Measurements from ENCODE around the gene BEGAIN.
"Not testable (repeated sequence)": the region's sequence is repeated elsewhere in the genome, so short reads cannot be mapped to it uniquely, and the experiment has no call there.

The BEGAIN gene

GRCh38 chr14:100523131-100523842 is 63.9 kb downstream of the BEGAIN start:
- Histone ChIP-seq H3K36me3 (peaks cover 21% of the 10 kb centered on the region), H3K27me3 (no peaks in the 10 kb centered on the region), H3K9me3 (no peaks in the 10 kb centered on the region), H3K27ac (no peak overlapping the region), H3K4me1 (ENCODE audit: control insufficient read depth in 1 of 2, insufficient read depth in 1 of 2, low read depth in 1 of 2, low read length in 1 of 2) (no peaks in the 10 kb centered on the region), H3K4me3 (ENCODE audit: low read depth in 1 of 2, low read length in 1 of 2) (no peak overlapping the region)
- TF ChIP-seq CTCF (IDR thresholded peaks at IDR 0.05) = no peak

GRCh38 chr14:100522616-100523099 is 64.6 kb downstream of the BEGAIN start:
- no peaks in the 10 kb centered on the region for H3K4me1 ChIP-seq (ENCODE audit: control insufficient read depth in 1 of 2, insufficient read depth in 1 of 2, low read depth in 1 of 2, low read length in 1 of 2)
- H3K4me3 ChIP-seq (ENCODE audit: low read depth in 1 of 2, low read length in 1 of 2) = no peak overlapping the region
- no peaks in the 10 kb centered on the region for H3K27me3 ChIP-seq
- H3K9me3 ChIP-seq = no peaks in the 10 kb centered on the region
- no peak for TF ChIP-seq CTCF (IDR thresholded peaks at IDR 0.05)
- peaks cover 21% of the 10 kb centered on the region for H3K36me3 ChIP-seq
- H3K27ac ChIP-seq = no peak overlapping the region

GRCh38 chr14:100506053-100506452 is 81.2 kb downstream of the BEGAIN start:
- not testable (repeated sequence) for H3K9me3 ChIP-seq; H3K4me1 ChIP-seq (ENCODE audit: control insufficient read depth in 1 of 2, insufficient read depth in 1 of 2, low read depth in 1 of 2, low read length in 1 of 2); H3K4me3 ChIP-seq (ENCODE audit: low read depth in 1 of 2, low read length in 1 of 2); H3K27me3 ChIP-seq; H3K27ac ChIP-seq; H3K36me3 ChIP-seq

GRCh38 chr14:100504372-100505078 is 82.7 kb downstream of the BEGAIN start:
- Histone ChIP-seq H3K27me3 (no peaks in the 10 kb centered on the region), H3K36me3 (no peaks in the 10 kb centered on the region), H3K4me1 (ENCODE audit: control insufficient read depth in 1 of 2, insufficient read depth in 1 of 2, low read depth in 1 of 2, low read length in 1 of 2) (no peaks in the 10 kb centered on the region), H3K27ac (no peak overlapping the region), H3K4me3 (ENCODE audit: low read depth in 1 of 2, low read length in 1 of 2) (no peak overlapping the region), H3K9me3 (no peaks in the 10 kb centered on the region)
- no peak for TF ChIP-seq CTCF (IDR thresholded peaks at IDR 0.05)

GRCh38 chr14:100503251-100503650 is 84.0 kb downstream of the BEGAIN start:
- no peak overlapping the region for H3K4me3 ChIP-seq (ENCODE audit: low read depth in 1 of 2, low read length in 1 of 2)
- H3K36me3 ChIP-seq = no peaks in the 10 kb centered on the region
- H3K9me3 ChIP-seq = no peaks in the 10 kb centered on the region
- H3K27ac ChIP-seq = no peak overlapping the region
- no peaks in the 10 kb centered on the region for H3K27me3 ChIP-seq
- TF ChIP-seq CTCF (IDR thresholded peaks at IDR 0.05) = no peak
- H3K4me1 ChIP-seq (ENCODE audit: control insufficient read depth in 1 of 2, insufficient read depth in 1 of 2, low read depth in 1 of 2, low read length in 1 of 2) = no peaks in the 10 kb centered on the region

DNA sequence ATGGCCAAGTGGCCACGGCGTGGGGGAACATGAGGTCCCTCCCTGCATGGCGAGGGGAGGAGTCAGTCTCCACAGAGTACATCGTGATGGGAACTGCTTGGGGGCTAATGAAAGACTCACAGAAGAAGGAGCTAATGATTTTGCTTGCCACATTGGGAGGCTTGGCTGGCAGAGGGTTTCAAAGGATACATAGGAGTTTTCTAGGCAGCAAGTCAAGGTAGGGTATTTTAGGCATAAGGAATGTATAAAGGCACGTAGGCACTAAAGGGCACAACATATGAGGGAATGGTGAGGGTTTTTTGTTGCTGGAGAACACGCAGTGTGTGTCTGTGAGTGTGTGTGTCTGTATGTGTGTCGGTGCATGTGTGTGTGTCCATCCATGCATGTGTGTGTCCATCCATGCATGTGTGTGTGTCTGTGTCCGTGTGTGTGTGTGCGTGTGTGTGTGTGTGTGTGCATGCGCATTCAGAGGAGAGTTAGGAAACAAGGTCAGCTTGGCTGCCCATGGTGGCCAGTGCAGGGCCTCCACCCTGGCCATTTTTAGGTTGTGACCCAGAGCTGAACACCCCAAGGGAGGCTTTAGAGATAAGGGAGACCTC is 84.5 kb downstream of the BEGAIN start:
- no peak overlapping the region for H3K4me3 ChIP-seq (ENCODE audit: low read depth in 1 of 2, low read length in 1 of 2)
- no peaks in the 10 kb centered on the region for H3K9me3 ChIP-seq
- no peak overlapping the region for H3K27ac ChIP-seq
- TF ChIP-seq CTCF (IDR thresholded peaks at IDR 0.05) = no peak
- no peaks in the 10 kb centered on the region for H3K4me1 ChIP-seq (ENCODE audit: control insufficient read depth in 1 of 2, insufficient read depth in 1 of 2, low read depth in 1 of 2, low read length in 1 of 2)
- H3K27me3 ChIP-seq = no peaks in the 10 kb centered on the region
- H3K36me3 ChIP-seq = no peaks in the 10 kb centered on the region

All from neutrophil (primary cell).